Cardiac septum (tissue), 1 donor: Measurements from ENCODE around the gene SHISAL1. TPM values are rescaled to one million over a fixed set of nuclear protein-coding genes. Genes with fewer than 3 reads are reported as not detected.

Source experiments
- DNase-seq: peaks from one replicate; pipeline ENCODE4 v3.0.0-alpha.2; 2020; ENCODE audit warnings: low spot score
- intact Hi-C: fragments of 100-400 bp; cut with DNase I; formaldehyde crosslinking; loops from one replicate; pipeline ENCODE4 v1.14.0; 2022
- long read RNA-seq: library from polyadenylated mRNA; unstranded; transcript quantifications from one replicate; pipeline ENCODE4 v2.0.0, GENCODE V29; 2021
- total RNA-seq: library from RNA; stranded (reverse); fragmentation: NEBNext Ultra II Directional; extraction: Animal tissue kit (Norgen Biotek cat#: 25700); gene quantifications from one replicate; pipeline ENCODE4 v1.2.1, GENCODE V29; 2021
- donor health status: DM: no; HTN: no; CAD: no.

The SHISAL1 gene
- 0.70 TPM for total RNA-seq
- long read RNA-seq, partial matches to known transcripts, result 0 of 1 reads
- long read RNA-seq, other reads (novel, unspliced or antisense), result 1 of 1 reads

DNA sequence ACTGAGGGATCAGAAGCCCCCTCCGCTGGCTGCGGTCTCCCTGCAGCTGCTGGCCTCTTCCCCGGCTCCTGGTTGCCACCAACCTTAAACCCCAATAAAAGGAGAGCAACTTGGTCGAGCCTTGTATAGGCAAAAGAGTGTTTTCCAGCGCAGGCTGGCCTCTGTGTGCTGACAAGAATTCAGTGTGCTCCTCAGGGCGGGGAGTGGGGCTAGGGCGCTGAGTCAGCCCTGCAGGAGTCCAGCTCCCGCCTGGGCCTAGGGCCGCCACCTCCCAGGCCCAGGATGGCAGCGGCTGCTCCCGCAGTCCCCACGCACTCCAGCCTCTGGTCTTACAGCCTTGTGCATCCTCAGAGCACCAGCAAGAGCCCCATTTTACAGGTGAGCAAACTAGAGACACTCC lies at the start of gene SHISAL1:
SHISAL1 (minus strand) TSS at position 186 of the 400 bp plus-strand sequence. CDS start 12,006 bp downstream, outside the sequence.
- DNase-seq, result no peak
- intact Hi-C loops, result no loop called here

DNA sequence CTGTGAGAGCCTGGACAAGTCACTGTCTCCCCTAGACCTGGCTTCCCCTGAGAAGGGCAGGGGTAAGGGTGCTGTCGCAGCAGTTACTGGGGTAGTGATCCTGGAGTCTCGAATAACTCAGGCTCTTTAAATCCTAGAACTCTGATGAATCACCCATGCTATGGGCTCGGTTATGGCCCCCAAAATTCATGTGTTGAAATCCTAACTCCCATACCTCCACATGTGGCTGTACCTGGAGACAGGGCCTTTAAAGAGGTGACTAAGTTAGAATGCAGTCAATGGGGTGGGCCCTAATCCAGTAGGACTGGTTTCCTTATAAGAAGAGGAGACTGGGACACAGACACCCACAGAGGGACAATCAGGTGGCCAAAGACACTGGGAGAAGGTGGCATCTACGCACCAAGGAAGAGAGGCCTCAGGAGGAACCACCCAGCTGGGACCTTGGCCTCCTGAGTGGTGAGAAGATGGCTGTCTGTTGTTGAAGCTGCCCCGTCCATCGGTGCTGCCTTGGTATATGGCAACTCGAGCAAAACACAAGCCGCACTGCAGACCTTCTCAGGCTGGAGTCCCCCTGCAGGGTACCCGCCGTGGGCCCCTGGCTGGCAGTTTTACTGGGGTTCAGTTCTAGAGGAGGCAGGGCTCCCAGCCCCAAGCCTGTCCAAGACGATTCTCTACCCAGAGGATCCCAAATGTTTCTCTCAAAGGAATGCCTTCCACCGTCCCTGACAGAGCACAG lies 48.8 kb upstream of the SHISAL1 start:
- DNase-seq, result no peak
- intact Hi-C loops, result no loop called here

DNA sequence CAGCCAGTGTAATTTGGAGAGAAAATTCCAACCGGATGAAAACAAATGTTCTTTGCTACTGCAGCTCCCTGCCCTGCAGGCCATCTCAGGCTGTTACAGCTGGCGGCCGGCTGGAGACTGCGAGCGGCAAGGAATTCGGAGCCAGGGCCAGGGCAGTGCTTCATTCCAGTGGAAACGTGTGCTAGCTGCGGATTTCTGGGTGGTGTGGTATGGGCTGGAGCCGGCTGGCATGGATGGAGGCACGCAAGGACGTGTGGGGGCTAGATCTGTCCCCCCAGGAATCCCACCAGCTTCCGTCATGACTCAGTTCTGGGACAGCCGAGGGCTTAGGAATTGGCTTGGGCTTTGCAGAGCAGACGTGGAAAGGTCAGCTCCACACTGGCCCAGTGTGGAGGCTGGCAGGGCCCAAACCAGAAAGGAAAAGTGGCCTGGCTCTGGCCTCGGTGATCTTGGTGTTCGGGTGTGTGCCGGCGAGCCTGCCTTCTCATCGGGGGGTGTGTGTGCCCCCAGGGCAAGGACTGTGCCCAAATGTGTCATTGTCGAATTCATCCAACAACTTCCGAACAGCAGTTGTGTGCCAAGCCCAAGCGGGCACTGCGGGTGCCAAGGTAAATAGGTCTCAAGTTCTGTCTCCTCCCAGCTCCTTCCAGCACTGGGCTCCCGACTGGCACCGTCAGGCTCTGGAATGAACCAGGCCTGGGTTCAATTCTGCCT lies 48.1 kb upstream of the SHISAL1 start:
- intact Hi-C loops, result no loop called here
- no peak for DNase-seq

DNA sequence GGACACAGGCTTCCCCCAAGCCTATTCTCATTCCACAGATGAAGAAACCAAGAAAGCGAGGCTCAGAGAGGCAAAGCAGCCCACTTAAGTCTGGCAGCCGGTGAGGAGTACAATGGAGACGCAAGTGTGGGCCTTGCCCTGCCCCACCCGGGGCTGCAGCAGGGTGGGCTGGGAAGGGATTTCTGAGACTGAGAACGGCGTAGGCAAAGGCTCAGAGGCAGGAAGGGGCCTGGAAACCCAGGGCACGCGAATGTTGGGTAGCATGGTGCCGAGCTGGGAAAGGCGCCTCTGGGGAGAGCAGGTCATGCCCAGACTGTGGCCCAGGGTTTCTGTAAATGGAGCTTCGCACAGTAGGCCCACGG lies 47.5 kb upstream of the SHISAL1 start:
- intact Hi-C loops, result no loop called here
- DNase-seq, result no peak

DNA sequence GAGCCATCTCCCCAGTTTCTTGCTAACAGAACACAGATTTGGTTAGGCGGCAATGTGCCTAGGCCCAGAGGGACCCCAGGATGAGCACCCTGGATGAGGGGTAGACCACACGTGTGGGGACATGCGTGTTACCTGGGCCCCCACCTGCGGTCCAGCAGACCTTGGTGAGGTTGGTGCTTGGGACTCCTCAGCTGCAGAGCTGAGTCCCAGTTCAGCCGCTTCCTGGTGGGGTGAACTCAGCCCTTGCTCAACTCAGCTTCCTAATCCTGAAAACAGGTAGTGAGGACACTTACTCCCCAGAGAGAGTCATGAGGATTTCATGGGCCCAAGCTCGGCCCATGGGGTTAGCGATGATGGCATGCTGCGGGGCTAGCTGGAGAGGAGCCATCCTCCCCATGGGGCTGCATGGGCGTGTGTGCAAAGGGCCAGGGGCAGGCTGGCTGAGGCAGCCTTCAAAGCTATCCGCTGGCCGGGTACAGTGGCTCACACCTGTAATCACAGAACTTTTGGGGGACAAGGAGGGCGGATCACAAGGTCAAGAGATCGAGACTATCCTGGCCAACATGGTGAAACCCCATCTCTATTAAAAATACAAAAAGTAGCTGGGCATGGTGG lies 46.9 kb upstream of the SHISAL1 start:
- DNase-seq, result no peak
- intact Hi-C loops, result no loop called here

DNA sequence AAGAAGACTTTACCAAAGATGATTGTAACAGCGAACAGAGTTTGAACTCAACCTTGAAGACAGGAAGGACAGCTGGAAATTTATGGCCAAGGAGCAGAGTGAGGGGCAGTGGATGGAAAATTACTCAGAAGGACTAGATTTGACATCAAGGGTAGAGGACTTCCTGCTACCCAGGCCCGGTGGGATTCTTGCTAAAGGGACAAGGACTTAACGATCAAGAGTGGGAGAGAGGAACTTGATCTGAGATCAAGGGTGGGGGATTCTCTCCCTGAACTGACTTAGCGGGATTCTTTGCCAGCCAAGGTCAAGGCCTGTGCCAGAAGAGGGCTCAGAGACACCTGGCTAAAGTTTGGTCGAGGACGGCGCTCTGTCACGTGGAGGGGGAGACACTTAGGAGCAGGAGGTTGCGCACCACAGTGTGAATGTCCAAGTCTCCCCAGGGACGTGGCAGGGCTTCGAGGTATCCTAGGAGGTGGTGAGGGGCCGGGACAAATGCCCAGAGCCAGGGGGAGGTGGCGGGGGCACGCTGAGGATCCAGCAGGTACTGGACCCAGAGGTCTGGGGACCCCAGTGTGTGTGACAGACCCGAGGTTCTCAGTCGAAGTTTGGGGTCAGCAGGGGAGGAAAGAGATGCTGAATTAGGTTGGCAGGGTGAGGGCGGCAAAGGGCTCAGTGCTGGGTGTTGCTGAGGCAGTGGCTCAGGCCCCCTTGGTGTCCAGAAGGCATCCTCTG lies 46.1 kb upstream of the SHISAL1 start:
- no peak for DNase-seq
- intact Hi-C loops, result no loop called here

DNA sequence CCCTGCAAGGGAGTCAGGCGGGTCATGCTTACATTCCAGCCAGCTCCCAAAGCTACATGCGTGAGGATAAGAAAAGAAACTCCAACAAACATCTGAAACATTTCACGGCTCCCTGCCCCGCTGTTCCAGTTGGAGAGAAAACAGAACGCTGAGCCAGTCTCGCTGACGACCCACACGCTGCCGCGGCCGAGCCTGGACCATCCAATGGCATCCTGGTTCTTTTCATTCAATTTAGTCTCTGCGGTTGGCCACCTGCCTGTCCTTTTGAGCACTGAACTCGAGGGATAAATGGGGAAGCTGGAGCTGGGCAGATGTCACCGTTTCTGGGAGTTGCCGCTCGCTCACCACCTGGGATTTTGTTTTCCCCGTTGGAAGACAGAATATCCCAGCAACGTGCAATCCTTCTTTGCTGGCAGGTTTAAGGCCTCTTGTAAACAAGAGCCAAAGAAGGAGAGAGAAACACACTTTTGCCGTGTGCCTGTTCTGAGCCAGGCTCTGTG lies 45.3 kb upstream of the SHISAL1 start:
- no peak for DNase-seq
- intact Hi-C loops, result no loop called here

DNA sequence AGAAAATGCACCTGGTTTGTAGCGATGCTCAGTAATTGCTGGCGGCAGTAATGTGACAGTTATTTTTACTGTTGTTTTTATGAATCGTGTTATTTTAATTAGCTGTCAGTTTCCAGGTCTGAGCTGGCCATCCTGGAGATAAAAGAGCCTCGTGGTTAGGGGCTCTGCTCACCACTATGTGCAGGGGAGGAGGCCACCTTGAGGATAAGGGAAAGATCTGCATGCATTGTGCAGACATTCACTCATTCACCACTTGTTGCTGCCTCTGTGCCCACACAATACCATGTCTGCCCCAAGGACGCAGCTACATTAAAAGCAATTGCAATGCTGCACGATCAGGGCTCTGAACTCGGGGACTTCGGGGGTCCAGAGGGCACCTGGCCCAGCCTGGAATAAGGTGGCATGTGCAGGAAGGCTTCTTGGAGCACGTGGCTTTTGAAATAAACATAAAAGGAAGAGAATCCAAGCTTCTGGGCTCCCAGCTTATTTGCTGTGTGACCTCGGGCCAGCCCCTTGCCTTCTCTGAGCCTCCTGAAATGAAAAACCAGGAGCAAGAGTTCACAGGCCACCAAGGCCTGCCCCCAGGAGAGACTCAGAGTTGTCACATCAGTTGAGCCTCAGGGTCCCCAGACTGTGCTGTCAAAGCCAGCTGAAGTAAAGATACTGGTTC lies 44.7 kb upstream of the SHISAL1 start:
- DNase-seq, result no peak
- intact Hi-C loops, result no loop called here

DNA sequence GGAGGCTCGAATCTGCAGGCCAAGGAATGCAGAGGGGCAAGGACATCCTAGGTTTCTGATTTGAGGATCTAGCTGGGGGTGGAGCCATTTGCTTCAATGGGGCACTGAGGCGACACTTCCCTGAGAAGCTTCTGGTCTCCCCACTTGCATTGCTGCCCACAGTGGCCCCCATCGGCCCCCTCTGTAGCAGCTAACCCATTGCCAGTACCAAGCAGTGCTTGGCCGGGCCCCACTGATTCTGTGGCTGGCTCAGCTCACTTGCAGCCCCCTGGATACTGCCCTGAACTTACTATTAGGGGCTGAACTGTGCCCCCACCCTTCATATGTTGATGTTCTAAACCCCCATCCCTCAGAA lies 42.9 kb upstream of the SHISAL1 start:
- intact Hi-C loops, result no loop called here
- DNase-seq, result peak; percentile 43

DNA sequence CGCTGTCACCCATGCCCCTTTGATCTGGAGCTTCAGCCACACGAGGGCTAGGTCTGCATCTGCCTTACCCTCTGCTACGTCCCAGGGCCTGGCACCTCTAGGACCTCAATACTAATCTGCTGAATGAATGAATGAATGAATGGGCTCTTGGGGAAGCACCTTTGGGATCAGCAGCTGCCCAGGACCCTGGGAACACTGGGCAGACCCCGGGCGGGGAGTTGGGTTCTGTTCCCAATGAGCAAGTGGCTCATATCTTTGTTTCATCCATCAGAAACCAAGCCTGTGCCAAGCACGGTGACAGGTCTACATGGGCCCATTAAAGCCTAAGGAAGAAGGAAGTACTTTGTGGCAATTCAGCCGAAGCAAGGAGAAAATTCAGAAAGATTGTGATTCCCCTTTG lies 41.5 kb upstream of the SHISAL1 start:
- no peak for DNase-seq
- intact Hi-C loops, result no loop called here

DNA sequence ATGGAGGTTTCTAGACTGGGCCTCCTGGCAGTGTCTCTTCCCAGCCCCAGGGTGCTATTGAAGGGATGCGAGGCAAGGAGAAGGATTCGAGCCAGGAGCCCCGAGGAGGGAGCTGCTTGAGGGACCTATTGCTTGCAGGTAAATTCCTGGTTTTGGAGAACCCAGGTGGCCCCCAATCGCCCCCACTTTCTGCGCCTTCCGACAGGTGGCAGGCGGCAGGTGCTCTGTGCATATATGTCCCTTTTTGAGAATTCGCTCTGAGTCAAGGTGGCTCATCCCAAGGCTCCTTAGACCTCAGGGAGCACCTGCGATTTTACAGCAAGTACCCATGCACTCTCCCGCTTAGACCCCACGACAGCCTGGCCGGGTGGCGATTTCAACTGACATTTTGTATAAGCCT lies 40.3 kb upstream of the SHISAL1 start:
- no peak for DNase-seq

DNA sequence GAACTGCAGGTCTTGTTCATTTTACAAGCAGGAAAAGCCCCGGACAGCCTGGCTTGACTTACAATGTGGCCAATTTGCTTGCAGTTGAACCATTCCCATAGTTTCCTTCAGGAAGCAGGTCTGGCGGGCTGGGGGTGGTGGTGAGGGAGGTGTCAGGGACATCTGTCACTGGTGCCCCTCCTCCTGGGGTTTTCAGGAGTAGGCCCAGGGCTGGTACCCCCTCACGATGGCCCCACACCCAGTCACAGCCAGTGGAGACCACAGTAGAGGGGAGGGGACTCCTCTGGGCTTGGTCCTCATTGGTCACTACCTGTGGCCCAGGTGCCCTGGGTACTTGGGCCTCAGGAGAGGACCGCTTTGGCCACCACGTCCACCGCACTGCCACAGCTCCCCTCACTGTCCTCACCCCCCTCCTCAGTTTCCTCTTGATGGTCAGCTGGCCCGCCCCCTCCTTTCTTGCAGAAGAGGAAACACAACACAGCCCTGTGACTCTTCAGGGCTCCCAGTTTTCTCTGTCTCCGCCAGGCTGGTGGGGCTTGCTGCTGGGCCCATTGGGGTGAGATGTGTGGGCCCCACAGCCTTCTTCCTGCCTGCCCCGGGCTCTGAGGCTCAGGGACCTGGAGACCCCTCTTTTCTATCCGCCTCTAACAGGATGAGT lies 39.8 kb upstream of the SHISAL1 start:
- intact Hi-C loops, result no loop called here
- no peak for DNase-seq

More for the DNA sequence above, 40.3 kb upstream of the SHISAL1 start:
- intact Hi-C loops, result no loop called here

DNA sequence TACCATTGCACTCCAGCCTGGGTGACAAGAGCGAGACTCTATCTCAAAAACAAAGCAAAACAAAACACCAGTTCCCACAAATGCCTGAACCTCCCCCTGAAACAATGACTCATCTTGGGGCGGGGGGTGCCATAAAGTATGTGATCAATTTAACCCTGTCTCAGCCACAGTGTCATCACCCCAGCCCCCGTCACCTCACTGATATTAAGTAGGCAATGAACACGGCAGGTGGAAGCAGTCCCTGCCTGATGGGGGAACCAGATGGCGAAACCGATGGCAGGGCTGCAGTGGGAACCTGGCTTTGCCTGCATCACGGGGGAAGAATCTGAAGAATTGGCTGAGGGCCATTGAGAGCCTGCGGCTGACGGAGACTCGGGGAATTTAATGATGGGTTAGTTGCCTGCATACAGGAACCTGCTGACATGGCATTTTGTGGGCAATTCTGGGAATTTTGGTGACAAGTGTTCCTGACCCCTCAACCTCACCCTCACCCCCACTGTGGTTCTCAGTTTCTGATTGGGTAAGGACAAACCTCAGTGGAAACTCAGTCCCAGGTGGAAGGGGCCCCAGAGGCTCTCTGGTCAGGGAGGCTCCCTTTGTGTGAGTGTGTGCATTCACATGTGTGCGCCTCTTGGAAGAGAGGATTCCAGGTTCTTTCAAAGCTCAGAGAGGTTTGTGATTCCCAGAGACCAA lies 39.1 kb upstream of the SHISAL1 start:
- no peak for DNase-seq
- intact Hi-C loops, result no loop called here

DNA sequence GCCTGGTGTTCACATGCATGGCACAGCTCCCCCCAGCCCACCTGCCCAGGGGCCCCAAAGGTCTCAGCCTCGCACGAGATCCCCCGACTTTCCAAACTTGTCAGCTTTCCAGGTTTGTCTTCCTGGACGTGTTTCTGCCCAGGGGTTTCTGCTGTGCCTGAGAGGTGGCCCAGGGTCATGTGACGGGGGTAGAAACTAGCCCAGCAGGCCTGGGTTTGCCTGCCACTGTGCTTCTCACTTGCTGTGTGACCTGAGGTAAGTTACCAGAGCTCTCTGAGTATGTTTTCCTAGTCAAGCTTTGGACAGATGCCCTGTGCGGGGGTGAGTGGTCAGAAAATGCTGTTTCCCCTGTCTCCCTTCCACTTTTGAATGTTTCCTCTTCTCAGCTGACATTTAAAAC lies 38.3 kb upstream of the SHISAL1 start:
- intact Hi-C loops, result no loop called here

DNA sequence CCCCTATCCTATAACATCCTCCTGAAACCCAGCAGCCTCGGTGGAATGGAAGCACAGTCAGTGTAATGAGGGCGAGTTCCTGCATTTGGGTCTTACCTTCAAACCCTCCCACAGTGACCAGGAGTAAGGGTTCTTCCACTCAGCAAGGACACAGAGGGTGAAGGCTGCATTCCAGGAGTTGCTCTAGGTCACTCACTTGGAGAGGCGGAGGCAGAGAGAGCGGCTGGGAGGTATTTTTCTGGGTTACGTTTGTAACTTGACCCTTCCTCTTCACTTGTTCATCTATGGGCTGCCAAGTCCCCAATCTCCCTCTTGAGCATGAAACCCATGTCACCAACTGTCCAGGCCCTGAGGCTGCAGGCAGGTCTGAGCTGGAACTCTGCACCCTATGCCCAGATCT lies 36.8 kb upstream of the SHISAL1 start:
- intact Hi-C loops, result no loop called here
- DNase-seq, result no peak

More for the DNA sequence above, 38.3 kb upstream of the SHISAL1 start:
- no peak for DNase-seq

DNA sequence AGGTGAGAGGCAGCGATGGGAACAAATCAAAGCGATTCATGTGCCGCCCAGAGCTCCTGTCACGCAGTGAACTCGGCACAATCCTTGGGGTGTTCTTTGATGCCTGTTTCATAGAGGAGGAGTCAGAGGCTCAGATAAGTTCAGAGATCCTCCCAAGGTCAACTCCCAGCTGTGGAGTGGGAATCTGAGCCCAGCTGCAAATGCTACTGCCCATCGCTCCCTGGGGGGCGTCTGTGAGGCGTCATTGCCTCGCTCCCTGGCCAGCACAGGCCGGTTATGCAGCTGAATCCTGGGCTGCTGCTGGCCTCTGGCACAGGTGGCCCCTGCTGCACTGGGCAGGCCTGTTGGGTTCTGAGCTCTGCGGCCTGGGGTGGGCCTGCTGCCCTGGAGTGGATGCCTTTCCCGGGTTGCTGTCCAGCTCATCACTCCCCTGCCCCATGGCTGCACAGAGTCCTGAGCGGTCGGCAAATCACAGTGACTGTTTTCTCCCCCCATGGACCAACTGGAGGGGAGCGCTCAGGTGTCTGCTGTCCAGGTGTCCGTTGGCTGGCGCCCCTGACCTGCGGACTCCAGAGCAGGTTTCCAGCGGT lies 36.3 kb upstream of the SHISAL1 start:
- DNase-seq, result no peak
- intact Hi-C loops, result no loop called here

DNA sequence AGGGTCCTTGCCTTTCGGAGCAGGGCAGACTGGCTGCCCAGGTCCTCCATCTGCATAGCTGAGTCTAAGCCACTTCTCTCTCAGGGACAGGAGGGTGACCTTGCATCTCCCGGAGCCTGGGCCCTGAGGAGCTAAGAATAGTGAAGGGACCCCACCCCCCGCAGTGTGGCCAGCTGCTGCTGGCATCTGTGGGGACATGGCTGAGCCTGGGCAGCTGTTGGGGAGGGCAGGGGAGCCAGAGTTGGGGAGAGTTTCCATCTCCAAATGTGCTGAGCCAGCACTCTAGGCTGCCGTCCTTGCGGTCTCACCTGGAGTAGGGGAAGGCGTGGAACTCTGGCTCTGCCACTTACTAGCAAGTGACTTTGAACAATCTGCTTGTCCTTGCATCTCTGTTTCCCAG lies 34.8 kb upstream of the SHISAL1 start:
- intact Hi-C loops, result no loop called here
- no peak for DNase-seq

DNA sequence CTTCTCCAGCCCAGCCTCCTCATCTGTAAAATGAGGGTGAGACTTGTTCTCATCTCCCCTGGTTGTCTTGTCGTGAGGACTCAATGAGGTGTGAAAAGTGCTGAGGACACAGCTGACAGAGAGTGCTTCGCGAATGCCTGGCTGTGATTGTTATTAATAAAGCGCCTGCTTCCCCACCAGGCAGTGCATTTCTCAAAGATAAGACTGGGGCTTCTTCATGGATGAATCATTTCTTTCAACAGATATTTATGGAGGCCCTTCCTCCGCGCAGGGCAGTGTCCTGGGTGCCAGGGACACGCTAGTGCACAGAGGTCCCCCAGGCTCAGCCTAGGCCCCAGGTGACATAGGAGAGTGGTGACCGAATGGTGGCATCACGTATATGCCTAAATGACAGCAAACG lies 34.3 kb upstream of the SHISAL1 start:
- DNase-seq, result no peak
- intact Hi-C loops, result no loop called here
